Activated CD4-positive, alpha-beta T cell treated with anti-CD3 and anti-CD28 coated beads, Interleukin-10, Interleukin-2, amounts not matched to agents 100 ng/mL and 50 ng/mL, durations not matched to agents 16 hours and 8 hours (primary cell): ENCODE measurements around the gene EIF2B2.

ENCODE experiments used
- DNase-seq: peaks from one replicate; pipeline ENCODE4 v3.0.0-alpha.2; 2020

Gene EIF2B2

DNA sequence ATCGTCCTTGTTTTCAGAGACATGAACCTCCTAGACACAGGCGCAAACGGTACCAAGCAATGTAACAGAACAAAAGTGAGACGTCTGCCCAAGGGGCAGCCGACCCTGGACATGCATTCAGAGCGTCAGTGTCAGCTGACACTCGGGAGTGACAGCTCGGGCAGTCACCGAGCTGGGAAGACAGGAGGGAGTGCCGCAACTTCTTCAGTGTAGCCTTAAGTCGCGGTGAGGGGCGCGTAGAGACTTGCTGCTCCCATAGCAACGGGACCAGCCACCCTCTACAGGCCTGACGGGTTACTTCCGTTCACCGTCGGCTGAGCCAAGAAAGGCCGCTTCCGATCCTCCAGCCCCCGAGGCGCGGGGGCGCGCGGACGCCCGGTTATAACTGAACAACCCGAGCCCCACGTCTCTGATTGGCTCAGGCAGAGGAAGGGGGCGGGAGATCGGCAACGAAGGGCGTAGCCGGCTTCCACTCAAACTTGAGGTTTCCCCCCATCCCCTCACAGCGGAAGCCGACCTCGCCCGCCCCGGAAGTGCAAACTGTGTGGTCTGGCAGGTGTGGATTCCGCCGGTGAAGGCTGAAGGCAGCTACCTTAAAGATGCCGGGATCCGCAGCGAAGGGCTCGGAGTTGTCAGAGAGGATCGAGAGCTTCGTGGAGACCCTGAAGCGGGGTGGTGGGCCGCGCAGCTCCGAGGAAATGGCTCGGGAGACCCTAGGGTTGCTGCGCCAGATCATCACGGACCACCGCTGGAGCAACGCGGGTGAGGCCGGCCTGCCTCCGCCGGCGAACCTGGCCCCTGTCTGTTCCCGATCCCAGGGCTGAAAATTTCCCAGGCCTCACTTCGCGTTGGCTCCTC lies at the start of gene EIF2B2:
TSS of gene EIF2B2 (plus strand) at position 530 of the 858 bp plus-strand sequence. CDS start at position 600, 70 bp downstream.
- peak; percentile 99 for DNase-seq

DNA sequence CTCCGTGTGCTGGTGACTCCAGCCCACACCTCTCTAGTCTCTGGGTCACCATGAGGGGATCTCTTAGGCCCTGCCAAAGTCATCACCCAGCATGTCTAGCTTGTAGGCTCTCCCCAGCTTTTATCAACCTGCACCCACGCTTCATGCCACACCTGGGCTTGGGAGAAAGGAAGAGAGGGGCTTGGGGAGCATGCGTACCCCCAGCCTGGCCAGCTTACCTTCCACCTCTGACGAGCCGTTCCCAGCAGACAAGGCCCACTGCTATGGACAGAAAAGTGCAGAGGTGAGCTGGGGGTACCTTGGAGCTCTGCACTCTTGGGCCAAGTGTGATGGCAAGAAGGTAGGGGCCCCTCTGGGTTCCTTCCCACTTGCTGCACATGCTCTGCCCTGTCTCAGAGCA lies 49.0 kb upstream of the EIF2B2 start:
- no peak for DNase-seq

GRCh38 chr14:74954232-74954946 lies 48.3 kb upstream of the EIF2B2 start:
- no peak for DNase-seq

- DNase-seq, result no peak
Observed at GRCh38 chr14:74954947-74955228, 47.8 kb upstream of the EIF2B2 start.

DNA sequence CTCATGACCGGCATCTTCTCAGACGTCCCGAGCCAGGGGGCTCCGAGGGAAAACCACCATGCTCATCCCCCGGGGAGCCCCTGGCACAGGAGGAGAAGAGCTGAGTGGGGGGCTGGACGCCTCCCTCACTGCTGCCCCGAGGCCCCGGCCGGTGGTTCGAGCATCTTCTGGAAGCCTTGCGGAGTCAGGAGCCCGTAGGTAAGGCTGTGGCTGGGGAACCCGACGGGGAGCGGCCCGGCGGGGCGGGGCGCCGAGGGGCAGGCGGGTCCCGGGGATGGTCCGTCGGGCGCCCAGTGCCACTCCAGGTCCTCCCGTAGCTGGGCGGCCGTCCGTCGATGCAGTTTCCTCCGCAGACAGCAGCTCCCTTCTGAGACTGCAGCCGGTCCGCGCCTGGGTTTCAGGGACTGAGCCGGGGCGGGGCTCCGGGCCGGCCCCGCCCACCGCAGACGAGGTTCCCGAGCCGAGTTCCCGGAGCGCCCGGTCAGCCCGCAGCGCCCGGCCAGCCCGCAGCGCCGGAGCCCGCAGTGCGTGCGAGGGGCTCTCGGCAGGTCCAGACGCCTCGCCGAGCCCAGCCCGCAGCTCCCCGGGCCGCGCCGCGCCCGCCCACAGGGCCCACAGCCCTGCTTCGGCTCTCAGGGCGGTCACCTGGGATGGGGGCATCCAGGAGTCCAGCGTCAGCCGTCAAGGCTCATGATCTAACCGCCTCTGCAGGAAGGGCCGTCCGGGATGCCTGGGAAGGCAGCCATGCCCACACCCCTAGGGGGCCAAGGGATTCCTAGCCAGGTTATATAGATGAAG lies 47.3 kb upstream of the EIF2B2 start, which contains the start of gene PGF:
TSS of gene PGF (minus strand) at position 369 of the 798 bp plus-strand sequence. CDS start at position 14, 355 bp downstream.
- peak; percentile 24 for DNase-seq

DNA sequence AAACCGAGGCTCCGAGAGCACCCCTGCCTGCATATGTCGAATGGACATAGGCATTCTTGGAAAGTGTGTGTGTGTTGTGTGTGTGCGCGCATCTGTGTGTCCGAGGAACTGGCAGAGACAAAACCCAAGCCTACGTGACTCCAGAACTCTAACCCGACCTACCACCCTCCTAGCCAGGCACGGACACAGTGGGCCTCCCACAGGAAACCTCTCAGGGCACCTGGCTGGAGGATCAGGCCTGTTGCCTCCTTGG lies 46.8 kb upstream of the EIF2B2 start:
- DNase-seq, result no peak

DNA sequence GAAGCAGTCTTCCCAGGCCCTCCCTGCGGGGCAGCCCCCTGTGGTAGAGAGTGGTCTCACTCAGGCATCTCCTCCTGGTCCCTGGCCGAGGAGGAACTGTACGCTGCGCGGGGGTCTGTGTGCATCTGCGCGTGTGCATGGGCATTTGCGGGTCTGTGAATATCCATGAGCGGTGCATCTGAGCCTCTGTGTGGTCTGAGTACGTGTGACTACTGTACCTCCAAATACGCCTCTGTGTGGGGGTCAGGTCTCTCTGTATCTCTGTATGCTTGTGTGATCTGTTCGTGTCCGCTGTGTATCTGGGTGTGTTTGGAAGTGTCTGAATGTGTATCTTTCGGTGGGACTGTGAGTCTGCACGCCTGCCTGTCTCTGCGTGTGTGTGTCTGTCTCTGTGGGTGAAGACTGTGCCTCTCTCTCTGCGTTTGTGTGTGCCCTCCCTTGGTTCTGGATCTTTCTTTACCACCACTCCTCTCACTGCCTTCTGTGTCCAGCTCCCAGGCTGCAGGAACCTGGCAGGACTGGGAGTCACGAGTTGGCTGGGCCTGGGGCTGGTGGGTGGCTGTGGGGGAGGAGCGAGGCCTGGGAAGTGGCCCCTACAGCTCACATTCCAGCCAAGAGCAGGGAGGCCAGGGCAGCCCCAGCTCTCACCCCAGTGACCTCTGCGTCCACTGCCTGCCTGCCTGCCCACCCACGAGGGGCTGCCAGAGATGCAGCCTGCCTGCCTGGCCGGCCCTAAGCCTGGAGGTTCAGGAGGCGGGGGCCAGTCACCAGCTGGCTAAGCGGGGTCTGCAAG lies 46.2 kb upstream of the EIF2B2 start:
- DNase-seq, result no peak

DNA sequence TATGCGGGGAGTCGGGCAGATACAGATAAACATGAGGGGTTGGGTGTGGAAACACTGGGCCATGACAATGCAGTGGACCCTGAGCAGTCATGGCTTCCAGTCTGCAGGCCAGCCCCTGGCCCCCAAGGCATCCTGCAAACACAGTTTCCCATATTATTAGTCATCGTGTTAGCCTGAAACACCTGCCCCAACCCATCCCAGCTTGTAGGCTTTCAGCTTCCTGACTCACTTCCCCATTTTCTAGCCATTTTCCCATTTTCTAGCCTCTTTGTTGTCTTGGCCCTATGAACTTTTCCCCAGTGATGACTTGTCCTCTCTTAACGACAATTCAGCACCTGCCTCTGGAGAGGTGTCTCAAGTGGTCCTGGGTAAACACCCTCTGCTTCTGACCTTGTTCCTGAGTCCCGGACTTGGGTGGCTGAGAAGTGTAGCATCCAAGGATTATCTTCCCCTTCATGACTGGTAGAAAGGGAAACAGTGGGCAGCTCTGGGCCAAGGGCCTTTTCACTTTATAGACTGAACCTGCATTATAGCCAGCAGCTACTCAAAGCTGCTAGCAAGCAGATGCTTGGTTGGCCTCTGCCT lies 43.0 kb upstream of the EIF2B2 start:
- DNase-seq, result no peak

- no peak for DNase-seq
Observed at GRCh38 chr14:74960736-74961135, 42.0 kb upstream of the EIF2B2 start.

GRCh38 chr14:74961238-74961911 lies 41.3 kb upstream of the EIF2B2 start:
- no peak for DNase-seq

DNA sequence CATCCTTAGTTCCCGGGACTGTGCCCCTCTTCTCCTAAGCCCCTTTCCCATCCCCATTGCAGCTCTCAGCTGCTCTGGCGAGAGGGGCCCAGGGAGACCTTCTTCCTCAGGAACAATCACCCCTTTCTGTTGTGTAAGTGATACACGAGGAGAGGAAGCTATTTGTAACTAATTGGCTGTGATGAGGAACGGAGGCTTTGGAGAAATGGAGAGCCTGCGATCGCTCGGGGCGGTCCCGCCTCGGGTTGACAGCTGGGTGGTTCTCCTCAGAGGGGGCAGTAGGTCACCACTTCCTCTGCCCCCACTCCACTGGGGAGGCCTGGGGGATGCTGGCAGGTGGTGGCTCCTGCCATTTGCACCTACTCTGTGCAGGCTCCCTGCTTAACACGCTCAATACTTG lies 40.7 kb upstream of the EIF2B2 start:
- DNase-seq, result no peak

GRCh38 chr14:74962493-74962892 lies 40.2 kb upstream of the EIF2B2 start:
- no peak for DNase-seq

- DNase-seq, result no peak
Observed at GRCh38 chr14:74963178-74963704, 39.5 kb upstream of the EIF2B2 start.

DNA sequence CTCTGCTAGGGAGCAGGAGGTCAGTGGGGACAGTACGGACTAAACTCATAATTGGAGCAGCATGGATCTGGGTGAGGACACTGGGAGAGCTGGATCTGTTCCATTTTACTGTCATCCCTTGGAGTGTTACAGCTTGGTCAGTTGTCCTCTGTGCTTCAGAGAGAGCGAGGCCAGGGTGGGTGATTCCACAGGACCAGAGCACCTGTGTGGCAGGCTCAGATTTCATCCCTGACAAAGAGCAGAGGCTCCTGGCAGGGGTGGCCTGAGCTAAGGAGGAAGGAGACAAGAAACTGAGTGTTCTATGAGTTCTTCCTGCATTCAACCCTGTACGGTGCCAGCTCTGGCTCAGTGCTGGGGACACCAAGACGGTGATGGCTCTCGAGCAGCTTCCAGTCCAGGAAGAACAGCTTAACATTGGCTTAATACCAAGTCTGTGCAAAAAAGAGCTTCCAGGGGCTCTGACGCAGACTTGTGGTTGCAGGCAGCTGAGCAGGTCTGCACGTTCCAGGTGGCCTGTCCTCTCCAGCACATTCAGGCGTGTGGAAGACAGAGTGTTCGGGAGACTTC lies 38.9 kb upstream of the EIF2B2 start:
- no peak for DNase-seq

DNA sequence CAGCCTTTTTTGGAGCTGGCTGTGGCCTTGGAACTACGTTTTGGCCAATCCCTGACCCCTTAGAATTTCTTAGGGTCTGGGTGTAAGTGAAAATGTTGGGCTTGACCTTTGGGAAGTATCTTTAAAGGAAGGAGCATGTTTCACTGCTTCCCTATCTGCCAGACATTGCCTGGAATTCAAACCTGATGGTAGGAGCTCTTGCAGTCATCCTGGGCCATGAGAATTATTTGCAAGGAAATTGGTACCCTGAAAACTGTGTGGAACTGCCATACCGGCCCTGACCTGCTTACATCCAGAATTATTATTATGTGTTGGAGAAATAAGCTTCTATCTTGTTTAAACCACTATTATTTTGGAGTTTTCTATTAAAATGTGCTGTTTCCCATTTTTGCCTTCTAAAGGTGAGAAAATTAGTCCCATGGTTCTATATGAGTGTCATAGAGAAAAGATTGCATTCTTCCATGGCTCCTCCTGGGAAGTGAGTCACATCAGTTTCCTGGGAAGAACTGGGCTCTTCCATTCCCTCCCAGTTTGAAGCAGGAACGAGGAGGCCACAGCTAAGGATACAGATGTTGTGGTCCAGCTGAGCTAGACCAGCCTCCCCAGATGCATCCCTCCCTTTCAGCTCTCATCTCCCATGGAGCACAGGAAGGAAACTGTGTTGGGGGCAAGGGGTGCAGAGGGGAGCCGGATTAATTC lies 37.8 kb upstream of the EIF2B2 start:
- no peak for DNase-seq

- no peak for DNase-seq
Observed at GRCh38 chr14:74965486-74966153, 37.1 kb upstream of the EIF2B2 start.

DNA sequence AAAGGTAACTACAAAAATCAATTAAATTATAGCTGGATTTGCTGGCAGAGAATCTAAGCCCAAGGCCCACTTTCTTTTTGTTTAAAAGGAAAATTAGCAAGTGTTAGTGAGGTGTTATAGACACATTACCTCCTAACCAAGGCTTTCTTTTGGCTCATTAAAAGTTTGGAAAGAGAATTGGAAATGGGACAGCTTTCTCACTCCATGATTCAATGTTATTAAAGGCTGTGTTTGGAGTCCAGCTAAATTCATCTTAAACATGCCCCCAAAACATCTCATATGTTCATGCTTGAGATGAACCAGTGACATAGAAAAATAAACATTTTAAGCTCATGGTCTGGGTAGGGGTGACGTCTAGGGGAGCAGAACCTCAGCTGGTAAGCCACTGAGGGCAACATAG lies 33.9 kb upstream of the EIF2B2 start:
- DNase-seq, result no peak

GRCh38 chr14:74973003-74973653 lies 29.6 kb upstream of the EIF2B2 start:
- peak; percentile 44 for DNase-seq

GRCh38 chr14:74973905-74974363 lies 28.8 kb upstream of the EIF2B2 start:
- DNase-seq, result no peak
